Aorta (tissue), 5 donors: ENCODE measurements around the gene LLPH. TPM values are rescaled to one million over a fixed set of nuclear protein-coding genes. Genes with fewer than 3 reads are reported as not detected.

Experiments
- ATAC-seq: fragments of 200-7000 bp; cut with Tn5 transposase; one replicate; pipeline ENCODE4 v1.9.1; 2022; ENCODE audit warnings: moderate library complexity; ENCODE audit not compliant: low FRiP score
- DNase-seq, 2 donors: peaks; one replicate each; pipeline ENCODE4 v3.0.0-alpha.2; 2020
- H3K27ac ChIP-seq, 2 donors: one replicate each; pipeline ENCODE4 v1.5.1; 2013; ENCODE audit warnings: low read length in 2 of 2, mild to moderate bottlenecking in 2 of 2, moderate library complexity in 2 of 2, control low read depth in 1 of 2, inconsistent platforms in 1 of 2, low read depth in 1 of 2
- H3K27me3 ChIP-seq, 2 donors: one replicate each; pipeline ENCODE4 v1.6.1; 2013; ENCODE audit warnings: control low read depth in 1 of 2, low read length in 1 of 2, mild to moderate bottlenecking in 1 of 2, moderate library complexity in 1 of 2; ENCODE audit not compliant: insufficient read depth in 2 of 2, control insufficient read depth in 1 of 2
- H3K36me3 ChIP-seq, 2 donors: one replicate each; pipeline ENCODE4 v1.6.1; 2013; ENCODE audit warnings: control low read depth in 1 of 2, low read length in 1 of 2, mild to moderate bottlenecking in 1 of 2; ENCODE audit not compliant: insufficient read depth in 2 of 2, control insufficient read depth in 1 of 2
- H3K4me1 ChIP-seq, 2 donors: one replicate each; pipeline ENCODE4 v1.6.1; 2013; ENCODE audit warnings: low read length in 2 of 2, control low read depth in 1 of 2, mild to moderate bottlenecking in 1 of 2, moderate library complexity in 1 of 2; ENCODE audit not compliant: insufficient read depth in 2 of 2, control insufficient read depth in 1 of 2
- H3K4me3 ChIP-seq, 2 donors: one replicate each; pipeline ENCODE4 v1.5.1; 2013; ENCODE audit warnings: low read length in 2 of 2, control low read depth in 1 of 2, mild to moderate bottlenecking in 1 of 2
- H3K9me3 ChIP-seq: one replicate; pipeline ENCODE4 v1.6.1; 2013; ENCODE audit warnings: mild to moderate bottlenecking, low read length; ENCODE audit not compliant: control insufficient read depth
- WGBS, 2 donors: extraction: QIAGEN DNeasy Blood & Tissue Kit; methylation state at CpG; one replicate each; pipeline ENCODE4 v1.1.7; 2013; 5-methylcytosine and 5-hydroxymethylcytosine counted together
- intact Hi-C, 2 donors: fragments of 100-400 bp; cut with DNase I; formaldehyde crosslinking; loops; one replicate each; pipeline versions ENCODE4 v1.14.2 to v1.15.0; 2022
- polyA plus RNA-seq, 2 donors: library from polyadenylated mRNA; stranded (reverse); fragments of 200-250 nt; gene quantifications; one replicate each; pipeline ENCODE4 v1.2.3, GENCODE V29; 2013
- total RNA-seq, 2 donors: library from RNA; stranded (reverse); fragmentation: NEBNext Ultra II Directional; extraction: Animal tissue kit (Norgen Biotek cat#: 25700); gene quantifications; one replicate each; pipeline ENCODE4 v1.2.1, GENCODE V29; 2021
- donor health status: healthy with polysubstance abuse.
- donor health status: Bipolar disorder and iron deficiency.
- donor health status: DM: no; HTN: no; CAD: no.
- donor health status: DM: no; HTN: no; CAD: no.
- donor health status: DM: yes; HTN: yes; CAD: no.

LLPH gene
- total and polyA plus RNA-seq, 4 donors: 16.1 to 26.5 (median 18.5) TPM

DNA sequence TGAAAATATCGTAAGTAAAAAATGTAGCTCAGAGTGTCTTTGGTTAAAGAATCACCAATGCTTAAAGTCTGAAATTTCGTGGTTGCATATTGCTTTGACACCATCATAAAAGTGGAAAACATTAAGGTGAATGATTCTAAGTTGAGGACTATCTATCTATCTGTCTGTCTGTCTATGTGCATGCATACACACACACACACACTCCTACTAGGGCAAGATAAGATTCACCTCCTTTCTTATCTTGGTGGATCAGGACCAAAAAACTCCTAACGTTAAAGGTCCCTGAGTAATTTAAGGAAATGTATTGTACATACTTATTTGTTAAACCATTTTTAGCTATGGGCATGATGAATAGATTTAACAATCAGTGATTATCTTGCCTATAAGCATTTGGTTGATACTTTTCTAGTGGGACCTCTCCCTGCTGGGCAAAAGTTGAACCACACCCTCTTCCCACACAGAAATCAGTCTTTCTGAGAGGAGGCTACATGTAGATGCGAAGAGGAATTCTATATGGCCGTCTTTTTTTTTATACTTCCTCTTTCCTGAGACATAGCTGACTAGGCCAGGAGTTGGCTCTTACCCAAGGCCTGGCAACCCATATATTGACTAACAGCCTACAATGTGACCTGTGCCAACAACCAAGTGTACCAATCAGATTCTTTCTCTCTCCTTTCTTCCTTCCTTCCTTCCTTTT lies 19.3 kb upstream of the LLPH start:
- no peaks in the 10 kb centered on the region for H3K36me3 ChIP-seq
- DNase-seq (peak in 1 of 2 donors; percentile 60), ATAC-seq (no peak)
- no peaks in the 10 kb centered on the region for H3K9me3 ChIP-seq
- no peaks in the 10 kb centered on the region for H3K4me1 ChIP-seq
- WGBS, 2 donors: 85 to 86% methylated on average over 5 of the region's 5 CpGs
- no peak overlapping the region for H3K4me3 ChIP-seq
- no peaks in the 10 kb centered on the region for H3K27me3 ChIP-seq
- no peak overlapping the region for H3K27ac ChIP-seq
- intact Hi-C loops: loop anchor here in 1 of 2 donors (10.0 kb wide), 1 partner anchor 145 kb away; no protein-coding TSS in a partner anchor

DNA sequence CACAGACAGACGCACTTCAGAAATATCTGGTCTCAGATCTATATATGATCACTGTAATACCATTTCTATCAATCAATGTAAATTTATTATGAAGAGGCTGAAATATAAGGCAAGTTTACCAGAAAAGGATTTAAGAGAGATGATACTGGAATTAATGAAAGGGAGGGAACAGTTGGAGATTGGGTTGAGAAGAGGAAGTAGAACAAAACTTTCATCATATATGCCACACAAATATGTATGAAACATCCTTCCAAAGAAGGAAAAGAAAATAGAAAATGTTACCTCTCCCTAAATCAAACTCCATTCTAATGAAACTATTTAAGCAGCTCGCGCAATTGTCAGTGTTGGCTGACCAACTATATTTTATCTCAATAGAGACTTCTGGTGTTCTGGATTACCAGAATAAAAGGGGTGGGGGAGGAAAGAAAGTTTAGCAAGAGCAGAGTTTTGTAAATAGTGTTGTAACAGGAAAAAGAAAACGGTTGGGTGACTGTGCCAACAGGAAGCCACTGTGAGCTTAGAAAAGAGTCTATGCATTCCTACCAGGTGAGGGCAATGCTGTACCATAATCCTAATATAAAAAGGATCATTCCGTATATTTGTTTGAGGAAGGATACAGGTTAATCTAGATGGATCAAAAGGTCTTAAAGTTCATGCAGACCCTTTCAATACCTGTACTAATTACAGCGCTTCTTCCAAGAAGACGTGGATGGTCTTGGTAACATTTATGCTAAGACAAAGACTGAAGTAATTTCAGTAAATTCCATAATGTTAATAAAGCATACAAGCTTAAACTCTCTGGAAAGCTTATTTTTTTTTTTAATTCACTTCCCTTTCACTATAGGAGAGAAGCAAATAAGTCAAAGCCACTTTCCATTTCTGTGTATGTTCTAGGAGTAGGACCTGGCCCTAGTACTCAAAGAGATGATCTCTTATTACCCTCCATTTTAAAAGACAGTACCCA lies 14.5 kb upstream of the LLPH start:
- intact Hi-C loops: loop anchor here in 1 of 2 donors (10.0 kb wide), 1 partner anchor 150 kb away; no protein-coding TSS in a partner anchor
- DNase-seq (no peak), ATAC-seq (peak; percentile 83)
- Histone ChIP-seq H3K4me1 (no peaks in the 10 kb centered on the region), H3K36me3 (peaks cover 5 to 7% of the 10 kb centered on the region in 2 donors), H3K4me3 (no peak overlapping the region), H3K27ac (no peak overlapping the region), H3K9me3 (peaks cover 2% of the 10 kb centered on the region), H3K27me3 (no peaks in the 10 kb centered on the region)
- WGBS, 2 donors: 50 to 51% methylated on average over 7 of the region's 7 CpGs

DNA sequence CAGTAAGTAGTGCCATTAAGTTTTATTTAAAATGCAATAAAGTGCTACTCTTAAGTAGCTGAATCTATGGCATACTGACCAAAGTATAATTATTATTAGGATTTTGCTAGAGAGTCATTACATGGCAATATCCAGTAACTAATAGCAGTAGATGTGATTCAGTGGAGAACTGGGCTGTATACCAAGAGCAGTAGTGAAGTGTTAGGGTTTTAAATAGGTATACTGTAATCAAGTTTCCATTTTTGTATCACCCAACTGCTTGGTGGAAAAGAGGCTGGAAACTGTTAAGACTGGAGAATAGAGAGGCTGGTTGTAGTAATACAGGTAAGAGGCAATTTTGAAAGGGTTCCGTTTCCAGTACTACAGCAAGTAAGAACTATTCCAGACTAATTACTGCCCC lies 13.3 kb upstream of the LLPH start:
- no peaks in the 10 kb centered on the region for H3K4me1 ChIP-seq
- H3K9me3 ChIP-seq: peaks cover 2% of the 10 kb centered on the region
- DNase-seq: no peak
- ATAC-seq: no peak
- 92 to 97% methylated on average over 1 of the region's 1 CpG for WGBS, 2 donors
- H3K4me3 ChIP-seq: no peak overlapping the region
- H3K36me3 ChIP-seq: peaks cover 5 to 7% of the 10 kb centered on the region in 2 donors
- intact Hi-C loops: loop anchor here in 1 of 2 donors (10.0 kb wide), 1 partner anchor 151 kb away; no protein-coding TSS in a partner anchor
- H3K27ac ChIP-seq: no peak overlapping the region
- H3K27me3 ChIP-seq: no peaks in the 10 kb centered on the region

DNA sequence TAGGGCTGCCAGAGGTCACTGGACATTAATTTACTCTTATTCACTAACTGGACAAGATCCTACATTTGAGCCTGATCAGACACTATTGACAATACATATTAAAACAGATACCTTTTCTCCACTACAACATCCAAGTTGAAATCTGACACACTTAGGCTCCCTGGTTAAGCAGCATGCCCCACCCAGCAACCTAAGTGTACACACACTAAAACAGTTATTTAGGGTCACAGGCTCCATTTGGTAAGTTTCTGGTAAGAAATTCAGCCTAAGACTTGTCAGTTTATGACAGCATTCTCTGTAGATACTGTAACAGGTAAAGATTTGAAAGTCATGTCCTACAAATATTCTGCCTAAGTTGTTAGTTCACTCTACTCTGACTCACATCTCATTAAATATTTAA lies 12.3 kb upstream of the LLPH start:
- Histone ChIP-seq H3K27me3 (no peaks in the 10 kb centered on the region), H3K9me3 (peaks cover 2% of the 10 kb centered on the region), H3K4me3 (no peak overlapping the region), H3K27ac (no peak overlapping the region), H3K36me3 (peaks cover 5 to 7% of the 10 kb centered on the region in 2 donors), H3K4me1 (no peaks in the 10 kb centered on the region)
- no peak for DNase-seq
- no peak for ATAC-seq
- intact Hi-C loops: loop anchor here in 1 of 2 donors (10.0 kb wide), 1 partner anchor 152 kb away; no protein-coding TSS in a partner anchor

DNA sequence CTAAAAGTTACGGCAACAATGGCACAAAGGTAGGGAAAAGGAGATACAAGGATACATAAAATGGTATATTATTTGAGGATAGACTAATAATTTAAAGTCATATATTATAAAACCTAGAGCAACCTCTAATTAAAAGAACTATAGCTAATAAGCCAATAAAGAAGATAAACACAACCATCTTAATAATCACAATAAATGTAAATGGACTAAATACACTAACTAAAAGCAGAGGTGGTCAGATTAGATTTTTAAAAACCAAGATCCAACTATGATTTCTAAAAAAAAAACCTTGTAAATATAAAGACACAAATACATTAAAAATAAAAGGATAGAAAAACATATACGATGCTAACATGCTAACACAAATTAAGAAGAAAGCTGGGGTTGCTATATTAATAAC lies 10.7 kb upstream of the LLPH start:
- intact Hi-C loops: loop anchor here in 1 of 2 donors (10.0 kb wide), 1 partner anchor 154 kb away; no protein-coding TSS in a partner anchor
- Histone ChIP-seq H3K27ac (no peak overlapping the region), H3K27me3 (no peaks in the 10 kb centered on the region), H3K4me3 (no peak overlapping the region), H3K9me3 (peaks cover 2% of the 10 kb centered on the region), H3K4me1 (no peaks in the 10 kb centered on the region), H3K36me3 (peaks cover 7% of the 10 kb centered on the region in 2 donors)
- DNase-seq (no peak), ATAC-seq (no peak)
- 96 to 97% methylated on average over 2 of the region's 2 CpGs for whole genome bisulfite sequencing, 2 donors

DNA sequence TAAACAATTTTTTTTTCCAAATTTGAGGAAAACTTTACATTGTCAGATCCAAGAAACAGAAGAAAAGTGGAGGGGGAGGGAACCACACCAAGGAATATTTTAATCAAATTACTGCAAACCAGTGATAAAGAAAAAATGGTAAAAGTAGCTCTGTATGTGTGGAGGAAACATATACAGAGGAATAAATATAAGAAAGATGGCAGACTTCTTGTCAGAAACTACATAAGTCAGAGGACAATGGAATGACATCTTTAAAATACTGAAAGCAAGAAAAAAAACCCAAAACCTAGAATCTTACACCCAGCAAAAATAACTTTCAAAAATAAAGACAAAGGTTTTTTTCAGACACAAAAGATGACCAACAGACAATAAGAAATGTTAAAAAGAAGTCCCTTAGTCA lies 10.2 kb upstream of the LLPH start:
- no peaks in the 10 kb centered on the region for H3K27me3 ChIP-seq
- no peak overlapping the region for H3K27ac ChIP-seq
- peaks cover 2% of the 10 kb centered on the region for H3K9me3 ChIP-seq
- H3K4me3 ChIP-seq: no peak overlapping the region
- intact Hi-C loops: loop anchor here in 1 of 2 donors (10.0 kb wide), 1 partner anchor 154 kb away; no protein-coding TSS in a partner anchor
- peaks cover 7% of the 10 kb centered on the region in 2 donors for H3K36me3 ChIP-seq
- no peaks in the 10 kb centered on the region for H3K4me1 ChIP-seq
- DNase-seq (no peak), ATAC-seq (no peak)

DNA sequence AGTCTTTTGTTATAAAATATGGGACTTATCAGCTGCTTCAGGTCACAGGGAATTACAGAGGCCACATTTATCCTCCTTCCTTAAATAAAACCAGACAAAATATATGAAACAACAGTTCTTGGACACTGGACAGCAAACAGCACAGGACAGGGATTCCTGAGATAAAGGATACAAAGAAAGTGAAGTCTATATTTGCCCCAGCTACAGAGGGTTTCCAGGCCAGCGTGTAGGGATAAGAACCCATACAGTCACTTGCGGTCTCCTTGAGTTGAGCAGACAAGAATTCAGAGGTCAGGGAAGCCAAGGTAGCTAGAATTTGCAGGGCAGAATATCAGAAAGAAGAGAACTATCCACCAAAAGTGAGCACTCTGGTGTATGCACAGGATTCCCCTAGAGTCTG lies 8.8 kb upstream of the LLPH start:
- Histone ChIP-seq H3K4me1 (no peaks in the 10 kb centered on the region), H3K27me3 (no peaks in the 10 kb centered on the region), H3K4me3 (no peak overlapping the region), H3K9me3 (peaks cover 2% of the 10 kb centered on the region), H3K27ac (no peak overlapping the region), H3K36me3 (peaks cover 7% of the 10 kb centered on the region in 2 donors)
- WGBS, 2 donors: 98 to 100% methylated on average over 2 of the region's 2 CpGs
- DNase-seq: no peak
- intact Hi-C loops: no loop called here
- ATAC-seq: no peak

DNA sequence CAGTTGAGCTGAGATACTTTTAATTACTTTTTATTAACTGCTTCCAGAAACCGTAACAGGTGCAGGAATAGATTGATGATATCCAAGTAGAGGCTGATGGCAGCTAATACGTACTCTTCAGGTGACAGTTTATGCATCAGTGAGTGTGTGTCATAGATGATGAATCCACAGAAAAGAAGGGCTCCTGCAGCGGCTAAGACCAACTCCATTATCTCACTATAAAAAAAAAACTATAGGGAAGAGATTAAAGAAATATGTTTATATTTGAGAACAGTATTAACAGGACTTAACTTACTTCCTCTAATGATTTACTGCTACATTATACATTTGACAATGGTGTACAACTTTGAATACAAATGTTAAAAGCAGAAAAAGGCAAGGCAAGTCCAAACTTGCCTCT lies 7.4 kb upstream of the LLPH start:
- Histone ChIP-seq H3K27ac (no peak overlapping the region), H3K9me3 (peaks cover 2% of the 10 kb centered on the region), H3K4me3 (no peak overlapping the region), H3K4me1 (no peaks in the 10 kb centered on the region), H3K27me3 (no peaks in the 10 kb centered on the region), H3K36me3 (peaks cover 7% of the 10 kb centered on the region in 2 donors)
- WGBS, 2 donors: 96 to 97% methylated on average over 3 of the region's 3 CpGs
- no peak for ATAC-seq
- intact Hi-C loops: no loop called here
- DNase-seq: no peak
